MM.1S (cell line): ENCODE measurements around the gene BTBD9.

Experiments used
- DNase-seq: peaks from one replicate; pipeline ENCODE4 v3.0.0-alpha.2; 2015
- H2AFZ ChIP-seq: fragments of 300-600 bp; sonication (generic); 2 replicates; pipeline ENCODE4 v1.6.0; 2016; ENCODE audit warnings: antibody characterized with exemption, low read length
- H3F3A ChIP-seq: fragments of 300-600 bp; sonication (generic); 2 replicates; pipeline ENCODE4 v1.6.1; 2016; ENCODE audit warnings: mild to moderate bottlenecking, antibody characterized with exemption, low read length, moderate library complexity, mixed read lengths; ENCODE audit not compliant: insufficient read depth
- H3K27ac ChIP-seq: fragments of 300-600 bp; sonication (generic); 2 replicates; pipeline ENCODE4 v1.5.1; 2016; ENCODE audit warnings: mild to moderate bottlenecking, low read length
- H3K27me3 ChIP-seq: fragments of 300-600 bp; sonication (generic); replicated peaks from 2 replicates; pipeline ENCODE4 v1.6.0; 2016; ENCODE audit warnings: low read length; ENCODE audit not compliant: insufficient read depth
- H3K36me3 ChIP-seq: fragments of 300-600 bp; sonication (generic); replicated peaks from 2 replicates; pipeline ENCODE4 v1.6.1; 2016; ENCODE audit warnings: mild to moderate bottlenecking, low read length, mixed read lengths; ENCODE audit not compliant: insufficient read depth
- H3K4me1 ChIP-seq: fragments of 300-600 bp; sonication (generic); 2 replicates; pipeline ENCODE4 v1.6.1; 2016; ENCODE audit warnings: low read length, mixed read lengths
- H3K4me2 ChIP-seq: fragments of 300-600 bp; sonication (generic); 2 replicates; pipeline ENCODE4 v1.6.0; 2016; ENCODE audit warnings: low read depth, low read length
- H3K4me3 ChIP-seq: fragments of 300-600 bp; sonication (generic); 2 replicates; pipeline ENCODE4 v1.5.1; 2016; ENCODE audit warnings: low read length, mixed read lengths
- H3K79me2 ChIP-seq: fragments of 300-600 bp; sonication (generic); 2 replicates; pipeline ENCODE4 v1.6.1; 2016; ENCODE audit warnings: mixed run types, low read length, mixed read lengths
- H3K9ac ChIP-seq: fragments of 300-600 bp; sonication (generic); 2 replicates; pipeline ENCODE4 v1.6.1; 2016; ENCODE audit warnings: low read length, mixed read lengths
- H3K9me2 ChIP-seq: fragments of 300-600 bp; sonication (generic); replicated peaks from 2 replicates; pipeline ENCODE4 v1.6.1; 2016; ENCODE audit warnings: mild to moderate bottlenecking, low read length, mixed read lengths; ENCODE audit not compliant: insufficient read depth
- H3K9me3 ChIP-seq: fragments of 300-600 bp; sonication (generic); replicated peaks from 2 replicates; pipeline ENCODE4 v1.6.1; 2016; ENCODE audit warnings: mild to moderate bottlenecking, low read length, mixed read lengths; ENCODE audit not compliant: insufficient read depth
- H4K20me1 ChIP-seq: fragments of 300-600 bp; sonication (generic); 2 replicates; pipeline ENCODE4 v1.6.1; 2016; ENCODE audit warnings: mild to moderate bottlenecking, low read length, moderate library complexity, mixed read lengths; ENCODE audit not compliant: insufficient read depth
- EZH2 ChIP-seq: fragments of 300-600 bp; sonication (generic); optimal IDR thresholded peaks from 2 replicates; pipeline ENCODE3; 2017; ENCODE audit warnings: low read depth, mild to moderate bottlenecking, antibody characterized with exemption, low read length, mixed read lengths
- EZH2phosphoT487 ChIP-seq: fragments of 300-600 bp; sonication (generic); IDR thresholded peaks from 2 replicates; pipeline ENCODE4 v1.6.1; 2018; ENCODE audit warnings: antibody characterized with exemption, low read length
- TF ChIP-seq, protein P1 (sequence below): fragments of 300-600 bp; sonication (generic); IDR thresholded peaks from 2 replicates; pipeline ENCODE4 v1.5.1; 2016; ENCODE audit warnings: antibody characterized with exemption, low read length, mixed read lengths

The BTBD9 gene

DNA sequence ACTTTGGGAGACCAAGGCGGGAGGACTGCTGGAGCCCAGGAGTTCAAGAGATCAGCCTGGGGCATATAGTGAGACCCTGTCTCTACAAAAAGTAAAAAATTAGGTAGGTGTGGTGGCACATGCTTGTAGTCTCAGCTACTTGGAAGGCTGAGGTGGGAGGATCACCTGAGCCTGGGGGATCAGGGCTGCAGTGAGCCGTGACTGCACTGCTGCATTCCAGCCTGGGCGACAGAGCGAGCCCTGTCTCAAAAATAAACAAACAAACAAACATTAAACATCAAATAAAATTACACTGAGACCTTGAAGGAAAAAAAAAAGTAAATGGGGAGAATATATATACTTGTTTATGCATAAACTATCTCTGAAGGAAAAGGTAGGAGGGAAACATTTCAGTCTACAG lies 432.4 kb downstream of the BTBD9 start:
- no peaks in the 10 kb centered on the region for H3K79me2 ChIP-seq
- H3K9me3 ChIP-seq: no peaks in the 10 kb centered on the region
- H2AFZ ChIP-seq: no peak overlapping the region
- no peak overlapping the region for H3K27ac ChIP-seq
- H4K20me1 ChIP-seq: no peaks in the 10 kb centered on the region
- H3K9me2 ChIP-seq: no peaks in the 10 kb centered on the region
- no peaks in the 10 kb centered on the region for H3K4me1 ChIP-seq
- H3F3A ChIP-seq: no peaks in the 10 kb centered on the region
- DNase-seq: no peak
- no peak overlapping the region for H3K4me3 ChIP-seq
- no peaks in the 10 kb centered on the region for H3K27me3 ChIP-seq
- H3K4me2 ChIP-seq: no peak overlapping the region
- H3K9ac ChIP-seq: no peak overlapping the region
- TF ChIP-seq, protein P1, sequence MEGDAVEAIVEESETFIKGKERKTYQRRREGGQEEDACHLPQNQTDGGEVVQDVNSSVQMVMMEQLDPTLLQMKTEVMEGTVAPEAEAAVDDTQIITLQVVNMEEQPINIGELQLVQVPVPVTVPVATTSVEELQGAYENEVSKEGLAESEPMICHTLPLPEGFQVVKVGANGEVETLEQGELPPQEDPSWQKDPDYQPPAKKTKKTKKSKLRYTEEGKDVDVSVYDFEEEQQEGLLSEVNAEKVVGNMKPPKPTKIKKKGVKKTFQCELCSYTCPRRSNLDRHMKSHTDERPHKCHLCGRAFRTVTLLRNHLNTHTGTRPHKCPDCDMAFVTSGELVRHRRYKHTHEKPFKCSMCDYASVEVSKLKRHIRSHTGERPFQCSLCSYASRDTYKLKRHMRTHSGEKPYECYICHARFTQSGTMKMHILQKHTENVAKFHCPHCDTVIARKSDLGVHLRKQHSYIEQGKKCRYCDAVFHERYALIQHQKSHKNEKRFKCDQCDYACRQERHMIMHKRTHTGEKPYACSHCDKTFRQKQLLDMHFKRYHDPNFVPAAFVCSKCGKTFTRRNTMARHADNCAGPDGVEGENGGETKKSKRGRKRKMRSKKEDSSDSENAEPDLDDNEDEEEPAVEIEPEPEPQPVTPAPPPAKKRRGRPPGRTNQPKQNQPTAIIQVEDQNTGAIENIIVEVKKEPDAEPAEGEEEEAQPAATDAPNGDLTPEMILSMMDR: no peak
- no peak for TF ChIP-seq EZH2
- TF ChIP-seq EZH2phosphoT487: no peak
- H3K36me3 ChIP-seq: no peaks in the 10 kb centered on the region

DNA sequence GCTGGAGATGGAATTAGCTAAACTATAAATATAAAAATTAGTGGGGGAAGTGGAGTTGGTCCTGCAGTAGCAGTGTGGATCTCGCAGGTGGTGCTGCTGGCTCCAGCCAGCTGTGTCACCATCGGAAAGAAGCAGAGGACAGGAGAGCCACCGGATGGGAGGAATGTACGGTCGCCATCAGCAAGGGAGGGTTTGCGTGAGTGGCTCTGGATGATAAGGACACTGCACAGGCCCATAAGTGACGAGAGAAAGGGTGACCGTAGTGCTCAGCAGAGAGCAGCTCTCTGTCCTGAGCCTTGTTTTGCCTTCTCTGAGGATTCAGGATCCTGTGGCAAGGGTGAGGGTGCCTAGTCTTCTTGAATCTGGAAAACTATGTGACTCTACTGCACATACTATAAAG lies 441.5 kb downstream of the BTBD9 start:
- Histone ChIP-seq H3K9ac (no peak overlapping the region), H3F3A (no peaks in the 10 kb centered on the region), H3K9me3 (no peaks in the 10 kb centered on the region), H3K4me3 (no peak overlapping the region), H3K4me1 (no peaks in the 10 kb centered on the region), H3K27ac (no peak overlapping the region), H3K27me3 (no peaks in the 10 kb centered on the region), H2AFZ (no peak overlapping the region), H3K9me2 (no peaks in the 10 kb centered on the region), H3K79me2 (no peaks in the 10 kb centered on the region), H4K20me1 (no peaks in the 10 kb centered on the region), H3K4me2 (no peak overlapping the region), H3K36me3 (no peaks in the 10 kb centered on the region)
- TF ChIP-seq, protein P1: no peak
- no peak for TF ChIP-seq EZH2
- no peak for DNase-seq

DNA sequence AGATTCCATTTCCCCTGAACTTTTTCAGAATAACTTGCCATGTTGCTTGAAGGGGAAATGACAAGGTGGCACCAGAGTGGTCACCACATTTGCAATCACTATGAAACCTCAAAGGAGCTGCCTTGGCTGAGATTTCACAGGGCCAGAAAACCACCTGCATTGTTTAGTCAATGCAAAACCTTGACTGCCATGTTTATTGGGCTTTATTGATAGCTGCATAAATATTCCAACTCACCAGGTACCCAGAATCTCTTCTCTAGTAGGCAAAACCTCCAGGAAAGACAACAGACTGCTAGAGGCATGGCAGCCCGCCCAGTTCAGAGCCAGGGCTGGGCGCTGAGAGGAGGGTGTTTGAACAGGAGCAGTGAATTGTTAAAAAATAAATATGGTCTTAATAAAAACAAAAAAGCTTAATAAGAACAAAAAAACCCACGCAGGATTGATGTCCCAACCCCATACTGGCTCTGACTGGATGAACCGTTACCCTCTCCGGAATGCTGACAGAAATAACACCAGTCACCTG lies 444.6 kb downstream of the BTBD9 start:
- H3F3A ChIP-seq: no peaks in the 10 kb centered on the region
- H3K27me3 ChIP-seq: no peaks in the 10 kb centered on the region
- no peak overlapping the region for H3K4me3 ChIP-seq
- no peaks in the 10 kb centered on the region for H3K36me3 ChIP-seq
- H4K20me1 ChIP-seq: no peaks in the 10 kb centered on the region
- no peak overlapping the region for H3K4me2 ChIP-seq
- no peaks in the 10 kb centered on the region for H3K4me1 ChIP-seq
- H2AFZ ChIP-seq: no peak overlapping the region
- DNase-seq: no peak
- no peaks in the 10 kb centered on the region for H3K9me3 ChIP-seq
- H3K27ac ChIP-seq: no peak overlapping the region
- H3K9ac ChIP-seq: no peak overlapping the region
- no peaks in the 10 kb centered on the region for H3K9me2 ChIP-seq
- no peak for TF ChIP-seq EZH2
- TF ChIP-seq EZH2phosphoT487: no peak
- TF ChIP-seq, protein P1: no peak
- no peaks in the 10 kb centered on the region for H3K79me2 ChIP-seq
